ENCODE measurements around the gene MRNIP. TPM values are rescaled to one million over a fixed set of nuclear protein-coding genes. Genes with fewer than 3 reads are reported as not detected.

Gene MRNIP
- total RNA-seq, 1 experiment from 2014 or later, result 10.1 TPM

- no peak for DNase-seq (ENCODE audit: low read depth)
These were observed 31.3 kb upstream of the MRNIP start for GRCh38 chr5:179889885-179890284.

DNA sequence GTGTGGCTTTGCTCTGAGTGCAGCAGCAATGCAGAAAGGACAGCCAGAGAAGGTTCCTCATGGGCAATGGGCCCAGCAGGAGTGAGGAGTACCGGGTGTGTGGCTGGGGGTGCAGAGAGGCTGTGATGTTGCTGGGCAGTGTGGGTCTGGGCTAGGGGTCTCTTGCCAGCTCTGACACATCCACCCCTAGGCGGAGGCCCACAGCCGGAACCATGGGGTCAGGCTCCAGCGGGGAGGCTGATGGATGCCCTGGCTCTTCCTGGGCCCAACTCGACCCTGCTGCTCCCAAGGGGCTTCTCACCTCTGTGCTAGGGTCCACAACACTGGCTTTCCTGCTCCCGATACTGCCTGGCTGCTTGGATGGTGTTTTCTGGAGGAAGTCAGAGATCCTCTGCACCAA is 29.2 kb upstream of the MRNIP start:
- DNase-seq (ENCODE audit: low read depth), result no peak

GRCh38 chr5:179887095-179887494 is 28.5 kb upstream of the MRNIP start:
- DNase-seq (ENCODE audit: low read depth), result no peak

GRCh38 chr5:179886190-179886911 is 27.7 kb upstream of the MRNIP start:
- DNase-seq (ENCODE audit: low read depth), result no peak

DNA sequence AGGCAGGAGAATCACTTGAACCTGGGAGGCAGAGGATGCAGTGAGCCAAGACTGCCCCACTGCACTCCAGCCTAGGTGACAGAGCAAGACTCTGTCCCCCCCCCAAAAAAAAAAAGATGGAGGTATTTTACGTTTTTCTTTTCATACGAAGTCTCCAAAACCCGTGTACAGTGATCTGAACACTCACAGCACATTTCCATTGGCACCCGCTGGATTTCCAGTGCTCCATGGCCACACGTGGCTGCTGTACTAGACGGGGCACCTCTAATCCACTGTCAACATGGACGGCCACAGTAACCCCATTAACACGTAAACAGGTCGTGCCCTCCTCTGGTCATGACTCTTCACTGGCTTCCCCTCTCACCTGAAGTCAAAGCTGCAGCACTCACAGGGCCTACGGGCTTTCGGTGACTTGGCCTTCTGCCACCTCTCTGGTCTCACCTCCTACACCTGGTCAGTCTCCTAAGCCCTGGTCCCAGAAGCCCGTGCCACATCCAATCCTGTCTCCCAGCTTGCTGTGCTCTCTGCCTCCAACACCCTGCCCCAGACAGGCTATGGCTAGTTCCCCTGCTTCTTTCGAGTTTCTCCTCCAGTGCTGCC is 27.0 kb upstream of the MRNIP start:
- DNase-seq (ENCODE audit: low read depth), result no peak

GRCh38 chr5:179883163-179883562 is 24.5 kb upstream of the MRNIP start:
- no peak for DNase-seq (ENCODE audit: low read depth)

GRCh38 chr5:179882338-179882737 is 23.7 kb upstream of the MRNIP start:
- DNase-seq (ENCODE audit: low read depth), result no peak

- no peak for DNase-seq (ENCODE audit: low read depth)
These were observed 22.4 kb upstream of the MRNIP start for GRCh38 chr5:179880848-179881590.

GRCh38 chr5:179880066-179880650 is 21.5 kb upstream of the MRNIP start:
- no peak for DNase-seq (ENCODE audit: low read depth)

DNA sequence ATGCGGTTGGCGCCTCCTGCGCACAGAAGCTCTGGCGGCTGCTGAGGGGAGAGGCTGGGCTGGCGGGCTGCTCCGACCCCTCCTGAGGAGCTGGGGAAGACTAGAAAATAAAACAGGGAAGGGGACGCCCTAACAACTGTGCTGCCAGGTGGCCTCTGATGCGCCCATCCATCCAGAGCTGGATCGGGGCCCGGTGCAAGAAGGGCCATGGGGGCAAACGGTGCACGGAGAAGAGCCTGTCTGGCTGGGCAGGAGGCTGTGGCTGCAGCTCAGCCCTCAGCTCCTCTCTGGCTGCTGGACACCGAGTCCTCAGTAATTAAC is 21.0 kb upstream of the MRNIP start:
- DNase-seq (ENCODE audit: low read depth), result no peak

GRCh38 chr5:179879003-179879689 is 20.5 kb upstream of the MRNIP start:
- no peak for DNase-seq (ENCODE audit: low read depth)

DNA sequence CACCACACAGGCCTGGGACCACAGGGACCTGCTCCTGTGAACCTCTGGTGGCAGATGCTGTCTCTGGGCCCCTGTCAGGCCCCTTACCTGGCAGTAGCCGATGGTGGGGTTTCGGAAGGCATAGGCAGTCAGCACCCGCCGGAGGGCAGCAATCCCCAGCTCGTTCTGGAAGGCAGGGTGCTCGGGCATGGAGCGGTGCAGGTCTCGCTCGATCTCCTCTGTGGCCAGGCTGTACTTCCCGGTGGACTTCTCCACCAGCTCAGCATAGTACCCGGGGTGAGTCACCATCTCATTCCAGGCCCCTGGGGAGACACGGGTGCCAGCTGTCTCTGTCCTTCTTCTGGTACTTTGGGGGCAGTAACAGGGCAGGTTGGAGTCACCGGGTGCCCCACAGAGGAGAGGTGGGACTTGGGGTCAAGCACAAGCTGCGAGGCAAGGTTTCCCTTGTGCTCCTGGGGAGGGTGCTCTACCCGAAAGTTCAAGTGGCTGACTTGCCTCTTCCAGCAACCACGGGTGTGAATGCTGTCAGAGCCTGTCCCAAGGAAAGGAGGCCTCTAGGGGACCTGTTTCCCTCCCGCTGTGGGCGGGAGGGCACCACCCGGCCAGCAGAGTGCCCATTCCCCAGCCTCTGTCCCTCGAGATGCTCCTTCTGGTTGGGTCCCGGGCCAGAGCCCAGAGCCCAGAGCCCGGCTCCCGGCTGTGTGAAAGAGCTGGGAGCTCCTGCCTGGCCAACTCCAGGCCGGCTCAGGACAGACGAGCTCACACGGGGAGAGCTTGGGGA is 19.8 kb upstream of the MRNIP start:
- no peak for DNase-seq (ENCODE audit: low read depth)

- no peak for DNase-seq (ENCODE audit: low read depth)
These were observed 18.0 kb upstream of the MRNIP start for GRCh38 chr5:179876610-179876952.

DNA sequence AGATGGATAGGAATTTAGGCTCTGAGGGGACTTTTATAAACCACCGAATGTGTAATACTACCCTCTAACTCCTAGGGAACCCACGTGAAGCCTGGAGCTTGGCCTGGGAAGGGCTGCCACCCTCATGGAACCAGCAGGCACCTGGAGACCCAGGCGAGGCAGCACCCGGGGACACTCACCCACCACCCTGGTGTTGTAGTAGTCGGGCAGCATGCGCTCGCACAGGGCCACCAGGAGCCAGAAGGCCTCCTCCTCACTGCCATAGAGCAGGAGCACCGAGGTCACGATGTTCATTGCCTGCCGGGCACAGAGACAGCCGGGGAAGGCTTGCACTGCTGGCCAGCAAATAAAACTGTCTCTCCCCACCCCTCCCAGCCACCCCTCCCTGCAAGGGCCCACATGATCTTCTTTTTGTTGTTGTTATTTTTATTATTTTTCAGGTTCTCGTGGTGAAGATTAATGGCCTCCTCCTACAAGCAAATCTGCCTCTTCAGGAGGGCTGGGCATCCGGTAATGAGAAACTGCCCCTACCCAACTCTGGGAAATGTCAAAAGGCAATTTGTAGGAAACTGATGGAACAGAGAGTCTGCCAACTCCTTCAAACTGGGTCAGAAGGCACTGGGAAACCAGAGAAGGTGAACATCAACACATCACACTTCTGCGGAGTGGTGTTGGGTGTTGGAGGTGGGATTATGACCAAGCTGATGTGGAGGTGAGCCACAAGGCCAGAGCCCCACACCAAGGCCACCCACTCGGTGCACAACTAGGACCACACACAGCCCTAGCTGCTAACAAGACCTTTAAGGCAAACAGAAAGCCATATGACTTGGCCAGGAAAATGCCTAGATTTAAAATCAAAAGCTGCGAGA is 17.4 kb upstream of the MRNIP start:
- no peak for DNase-seq (ENCODE audit: low read depth)

- DNase-seq (ENCODE audit: low read depth), result no peak
These were observed 16.1 kb upstream of the MRNIP start for GRCh38 chr5:179874536-179875292.

DNA sequence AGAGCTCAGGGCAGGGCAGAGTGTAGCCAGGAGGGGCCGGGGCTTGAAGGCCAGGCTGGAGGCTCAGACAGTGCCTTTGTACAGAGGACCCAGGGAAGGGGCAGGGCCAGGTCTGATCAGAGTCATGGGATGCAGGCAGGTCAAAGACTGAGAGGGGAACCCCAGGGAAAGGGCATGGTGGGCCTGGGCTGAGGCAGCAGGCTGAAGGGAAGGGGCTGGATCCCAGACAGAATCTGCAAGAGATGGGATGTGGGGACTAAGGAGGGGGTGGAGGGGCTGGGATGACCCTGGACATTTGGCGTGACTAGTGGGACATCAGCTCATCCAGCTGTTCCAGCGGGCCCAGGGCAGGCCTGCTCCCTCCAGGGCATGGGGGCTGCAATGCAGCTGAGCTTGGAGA is 15.5 kb upstream of the MRNIP start:
- no peak for DNase-seq (ENCODE audit: low read depth)

DNA sequence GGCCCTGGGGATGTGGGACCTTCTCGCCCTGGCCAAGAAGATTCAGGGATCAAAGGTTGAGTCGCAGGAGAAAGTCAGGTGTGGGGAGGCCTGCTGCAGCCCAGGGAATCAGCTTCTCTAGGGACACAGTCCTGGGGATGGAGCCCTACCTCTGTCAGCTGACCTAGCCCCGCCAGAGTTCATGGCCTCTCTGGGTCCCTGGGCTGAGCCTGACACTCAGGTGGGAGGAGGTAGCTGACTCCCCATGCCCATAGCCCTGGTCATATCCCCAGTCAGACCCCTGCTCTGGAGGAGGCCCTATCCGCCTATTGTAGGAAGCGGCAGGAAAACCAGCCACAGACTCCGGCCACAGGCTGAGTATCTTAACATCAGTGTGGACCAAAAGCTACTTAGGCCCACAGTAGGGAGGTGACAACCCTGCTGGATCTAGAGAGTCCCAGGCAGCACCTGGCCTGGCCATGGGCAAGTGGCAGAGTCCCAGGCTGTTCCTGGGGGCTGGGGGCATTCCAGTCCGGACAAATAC is 15.0 kb upstream of the MRNIP start:
- no peak for DNase-seq (ENCODE audit: low read depth)

DNA sequence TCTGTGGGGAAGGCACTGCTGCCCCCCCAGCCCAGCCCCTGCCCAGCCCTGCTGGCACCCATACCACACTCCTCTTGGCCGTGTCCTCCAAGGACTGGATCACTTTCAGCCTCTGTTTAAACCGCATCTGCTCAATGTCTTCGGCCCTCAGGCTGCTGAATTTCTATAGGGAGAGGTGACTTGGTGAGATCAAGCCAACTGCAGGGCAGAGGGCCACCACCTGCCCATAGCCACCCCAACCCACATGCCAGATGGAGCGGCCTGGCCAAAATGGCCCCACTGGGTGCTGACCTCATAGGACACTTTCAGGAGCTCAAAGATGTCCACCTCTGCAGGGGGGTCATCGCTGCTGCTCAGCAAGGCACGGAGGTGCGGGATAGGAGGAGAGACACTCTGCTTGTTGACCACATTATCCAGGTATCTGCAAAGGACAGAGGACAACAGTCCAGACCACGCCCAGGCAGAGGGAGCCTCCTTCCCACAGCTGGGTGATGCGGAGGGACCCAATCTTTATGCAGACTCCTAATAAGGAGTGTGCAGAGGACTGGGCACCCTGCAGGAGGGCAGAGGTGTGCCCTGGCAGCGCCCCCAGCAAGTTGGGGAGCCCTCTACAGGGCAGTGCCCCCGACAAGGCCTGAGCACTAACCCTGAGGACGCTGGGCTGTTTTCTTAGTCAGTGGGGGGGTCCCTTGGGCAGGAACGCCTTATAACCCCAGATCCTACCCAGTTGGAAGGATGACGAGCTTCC is 14.4 kb upstream of the MRNIP start:
- DNase-seq (ENCODE audit: low read depth), result no peak

Measured in HT1080 (cell line).